ES-I3 (cell line): ENCODE measurements around the gene TOR1AIP1.
"Not testable (repeated sequence)": the region's sequence is repeated elsewhere in the genome, so short reads cannot be mapped to it uniquely, and the experiment has no call there.

Source experiments
- H3K36me3 ChIP-seq: 2 replicates; pipeline ENCODE4 v1.6.1; 2013; ENCODE audit warnings: mild to moderate bottlenecking, low read length, control low read depth, moderate library complexity; ENCODE audit not compliant: insufficient read depth
- H3K4me1 ChIP-seq: 2 replicates; pipeline ENCODE4 v1.6.1; 2013; ENCODE audit warnings: mild to moderate bottlenecking, control low read depth, low read length; ENCODE audit not compliant: insufficient read depth
- H3K9ac ChIP-seq: 2 replicates; pipeline ENCODE4 v1.6.1; 2013; ENCODE audit warnings: low read depth, mild to moderate bottlenecking, low read length, moderate library complexity
- H3K9me3 ChIP-seq: 2 replicates; pipeline ENCODE4 v1.6.1; 2013; ENCODE audit warnings: mild to moderate bottlenecking, low read length, moderate library complexity; ENCODE audit not compliant: control insufficient read depth, insufficient read depth

TOR1AIP1 gene, protein sequence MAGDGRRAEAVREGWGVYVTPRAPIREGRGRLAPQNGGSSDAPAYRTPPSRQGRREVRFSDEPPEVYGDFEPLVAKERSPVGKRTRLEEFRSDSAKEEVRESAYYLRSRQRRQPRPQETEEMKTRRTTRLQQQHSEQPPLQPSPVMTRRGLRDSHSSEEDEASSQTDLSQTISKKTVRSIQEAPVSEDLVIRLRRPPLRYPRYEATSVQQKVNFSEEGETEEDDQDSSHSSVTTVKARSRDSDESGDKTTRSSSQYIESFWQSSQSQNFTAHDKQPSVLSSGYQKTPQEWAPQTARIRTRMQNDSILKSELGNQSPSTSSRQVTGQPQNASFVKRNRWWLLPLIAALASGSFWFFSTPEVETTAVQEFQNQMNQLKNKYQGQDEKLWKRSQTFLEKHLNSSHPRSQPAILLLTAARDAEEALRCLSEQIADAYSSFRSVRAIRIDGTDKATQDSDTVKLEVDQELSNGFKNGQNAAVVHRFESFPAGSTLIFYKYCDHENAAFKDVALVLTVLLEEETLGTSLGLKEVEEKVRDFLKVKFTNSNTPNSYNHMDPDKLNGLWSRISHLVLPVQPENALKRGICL

DNA sequence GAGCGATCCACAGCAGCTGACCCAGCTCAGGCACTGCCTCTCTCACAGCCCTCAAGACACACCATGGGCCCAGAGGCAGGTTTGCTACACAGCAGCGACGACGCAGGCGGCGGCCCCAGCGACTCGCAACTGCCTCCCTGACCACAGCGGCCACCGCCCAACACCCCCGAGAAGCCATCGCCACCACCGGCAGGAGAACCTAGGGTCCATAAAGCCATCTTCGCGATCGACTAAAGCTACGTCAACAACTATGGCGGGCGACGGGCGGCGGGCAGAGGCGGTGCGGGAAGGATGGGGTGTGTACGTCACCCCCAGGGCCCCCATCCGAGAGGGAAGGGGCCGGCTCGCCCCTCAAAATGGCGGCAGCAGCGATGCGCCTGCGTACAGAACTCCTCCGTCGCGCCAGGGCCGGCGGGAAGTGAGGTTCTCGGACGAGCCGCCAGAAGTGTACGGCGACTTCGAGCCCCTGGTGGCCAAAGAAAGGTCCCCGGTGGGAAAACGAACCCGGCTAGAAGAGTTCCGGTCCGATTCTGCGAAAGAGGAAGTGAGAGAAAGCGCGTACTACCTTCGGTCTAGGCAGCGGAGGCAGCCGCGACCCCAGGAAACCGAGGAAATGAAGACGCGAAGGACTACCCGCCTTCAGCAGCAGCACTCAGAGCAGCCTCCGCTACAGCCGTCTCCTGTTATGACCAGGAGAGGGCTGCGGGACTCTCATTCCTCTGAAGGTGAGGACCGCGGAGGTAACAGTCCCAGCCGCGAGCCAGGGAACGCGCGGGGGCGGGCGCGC, at the start of gene TOR1AIP1:
Gene TOR1AIP1 (plus strand): TSS at position 33 of the 787 bp plus-strand sequence. CDS start 218 bp downstream, at position 251.
- Histone ChIP-seq H3K9me3 (no peaks in the 10 kb centered on the region), H3K36me3 (no peaks in the 10 kb centered on the region), H3K9ac (peak within 1 kb of the TSS; percentile 93), H3K4me1 (no peaks in the 10 kb centered on the region)

DNA sequence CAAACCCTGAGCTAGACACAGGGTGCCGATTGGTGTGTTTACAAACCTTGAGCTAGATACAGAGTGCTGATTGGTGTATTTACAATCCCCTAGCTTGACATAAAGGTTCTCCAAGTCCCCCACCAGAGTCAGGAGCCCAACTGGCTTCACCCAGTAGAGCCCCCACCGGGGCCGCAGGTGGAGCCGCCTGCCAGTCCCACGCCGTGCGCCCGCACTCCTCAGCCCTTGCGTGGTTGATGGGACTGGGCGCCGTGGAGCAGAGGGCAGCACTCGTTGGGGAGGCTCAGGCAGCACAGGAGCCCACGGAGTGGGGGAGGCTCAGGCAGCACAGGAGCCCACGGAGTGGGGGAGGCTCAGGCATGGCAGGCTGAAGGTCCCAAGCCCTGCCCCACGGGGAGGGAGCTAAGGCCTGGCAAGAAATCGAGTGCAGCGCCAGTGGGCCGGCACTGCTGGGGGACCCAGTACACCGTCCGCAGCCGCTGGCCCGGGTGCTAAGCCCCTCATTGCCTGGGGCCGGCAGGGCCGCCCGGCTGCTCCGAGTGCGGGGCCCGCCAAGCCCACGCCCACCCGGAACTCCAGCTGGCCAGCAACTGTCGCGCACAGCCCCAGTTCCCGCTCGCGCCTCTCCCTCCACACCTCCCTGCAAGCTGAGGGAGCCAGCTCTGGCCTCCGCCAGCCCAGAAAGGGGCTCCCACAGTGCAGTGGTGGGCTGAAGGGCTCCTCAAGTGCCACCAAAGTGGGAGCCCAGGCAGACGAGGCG, 45.2 kb upstream of the TOR1AIP1 start:
- H3K4me1 ChIP-seq, H3K9me3 ChIP-seq, H3K36me3 ChIP-seq, H3K9ac ChIP-seq: not testable (repeated sequence)

DNA sequence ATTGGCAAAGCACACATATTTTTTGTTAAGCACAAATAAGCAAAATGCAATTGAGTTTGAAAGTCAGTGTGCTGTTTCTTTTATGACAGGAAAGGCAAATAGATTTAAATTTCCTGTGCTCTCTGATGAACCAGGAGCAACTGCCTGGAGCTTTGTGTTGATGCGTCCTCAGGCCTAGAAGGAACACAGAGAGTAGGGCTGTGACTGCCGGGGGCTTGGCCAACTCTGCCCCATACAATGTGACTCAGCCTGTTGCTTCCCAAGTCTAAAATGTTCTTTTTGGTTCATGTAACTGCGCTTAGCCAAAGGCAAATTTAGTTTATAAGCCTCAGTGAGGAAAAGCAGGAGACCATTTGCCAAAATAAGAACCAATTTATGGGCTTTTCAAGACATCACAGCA, 42.0 kb upstream of the TOR1AIP1 start:
- no peaks in the 10 kb centered on the region for H3K9me3 ChIP-seq
- no peak overlapping the region for H3K9ac ChIP-seq
- H3K36me3 ChIP-seq, result no peaks in the 10 kb centered on the region

DNA sequence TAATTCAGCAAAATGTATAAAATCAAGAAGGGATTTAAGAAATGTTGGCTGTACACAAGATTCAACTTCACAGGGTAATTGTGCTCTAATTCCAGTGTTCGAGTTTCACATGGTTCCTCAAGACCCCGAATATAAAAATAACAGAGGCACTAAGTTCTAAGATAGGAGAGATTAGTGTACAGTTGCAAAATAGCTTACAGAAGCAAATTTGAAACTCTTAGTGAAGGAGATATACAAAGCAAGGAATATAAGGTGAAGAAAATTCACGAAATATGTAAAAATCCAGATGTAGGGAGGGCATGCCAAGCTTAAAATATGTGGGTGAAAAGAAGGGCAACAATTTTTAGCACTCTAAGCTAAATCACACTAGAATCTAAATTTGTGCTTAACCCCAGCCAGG, 33.9 kb upstream of the TOR1AIP1 start:
- Histone ChIP-seq H3K36me3 (peaks cover 18% of the 10 kb centered on the region), H3K4me1 (no peaks in the 10 kb centered on the region), H3K9ac (no peak overlapping the region), H3K9me3 (no peaks in the 10 kb centered on the region)

More for the DNA sequence above, 42.0 kb upstream of the TOR1AIP1 start:
- no peaks in the 10 kb centered on the region for H3K4me1 ChIP-seq

DNA sequence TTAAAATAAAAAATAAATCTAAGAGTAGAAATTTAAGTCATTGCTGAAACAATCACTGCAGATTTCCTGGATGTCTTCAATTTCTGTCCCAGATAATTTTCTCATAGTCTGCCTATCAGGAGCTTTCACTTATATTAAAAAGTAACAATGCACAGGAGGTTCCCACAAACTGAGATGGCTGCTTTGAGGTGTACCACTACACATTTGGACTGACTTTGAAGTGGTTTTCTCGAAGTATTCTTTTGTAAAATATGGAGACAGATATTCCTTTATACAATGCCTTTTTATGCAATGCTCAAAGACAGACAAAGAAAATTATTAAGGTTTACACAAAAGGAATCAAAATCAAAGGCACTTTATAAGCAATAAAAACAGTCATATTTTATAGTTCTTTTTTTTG, 29.0 kb upstream of the TOR1AIP1 start:
- Histone ChIP-seq H3K4me1 (no peaks in the 10 kb centered on the region), H3K9ac (no peak overlapping the region), H3K36me3 (peaks cover 14% of the 10 kb centered on the region), H3K9me3 (no peaks in the 10 kb centered on the region)

DNA sequence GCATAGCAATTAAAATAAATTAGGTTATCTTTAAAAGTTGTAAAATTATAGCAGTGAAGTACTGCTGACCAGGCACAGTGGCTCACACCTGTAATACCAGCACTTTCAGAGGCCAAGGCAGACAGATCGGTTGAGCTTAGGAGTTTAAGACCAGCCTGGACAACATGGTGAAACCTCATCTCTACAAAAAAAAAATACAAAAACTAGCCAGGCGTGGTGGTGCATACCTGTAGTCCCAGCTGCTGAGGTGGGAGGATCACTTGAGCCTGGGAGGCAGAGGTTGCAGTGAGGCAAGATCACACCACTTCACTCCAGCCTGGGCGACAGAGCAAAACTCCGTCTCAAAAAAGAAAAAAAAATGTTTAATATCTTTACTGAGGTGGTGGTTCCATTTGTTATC, 26.3 kb upstream of the TOR1AIP1 start:
- not testable (repeated sequence) for H3K36me3 ChIP-seq, H3K9ac ChIP-seq, H3K4me1 ChIP-seq, H3K9me3 ChIP-seq

DNA sequence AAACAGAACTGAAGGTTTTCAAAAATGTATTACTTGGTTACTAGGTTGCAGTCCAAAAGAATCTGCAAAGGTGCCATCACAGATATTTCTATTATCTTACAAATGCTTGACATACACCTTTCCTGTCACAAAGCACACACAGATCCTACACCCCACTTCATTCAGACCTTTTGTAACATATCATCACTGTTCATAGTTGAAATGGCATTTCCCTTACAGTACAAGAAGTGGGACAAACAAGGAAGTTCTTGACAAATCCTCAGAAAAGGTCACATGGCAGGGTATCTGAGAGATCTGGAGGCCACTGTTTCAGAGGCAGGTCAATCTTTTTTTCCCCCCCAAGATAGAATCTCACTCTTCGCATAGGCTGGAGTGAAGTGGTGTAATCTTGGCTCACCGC, 25.8 kb upstream of the TOR1AIP1 start:
- H3K4me1 ChIP-seq, result no peaks in the 10 kb centered on the region
- H3K36me3 ChIP-seq, result peaks cover 3% of the 10 kb centered on the region; the same call in 1 of the 2 replicates
- no peak overlapping the region for H3K9ac ChIP-seq
- no peaks in the 10 kb centered on the region for H3K9me3 ChIP-seq

DNA sequence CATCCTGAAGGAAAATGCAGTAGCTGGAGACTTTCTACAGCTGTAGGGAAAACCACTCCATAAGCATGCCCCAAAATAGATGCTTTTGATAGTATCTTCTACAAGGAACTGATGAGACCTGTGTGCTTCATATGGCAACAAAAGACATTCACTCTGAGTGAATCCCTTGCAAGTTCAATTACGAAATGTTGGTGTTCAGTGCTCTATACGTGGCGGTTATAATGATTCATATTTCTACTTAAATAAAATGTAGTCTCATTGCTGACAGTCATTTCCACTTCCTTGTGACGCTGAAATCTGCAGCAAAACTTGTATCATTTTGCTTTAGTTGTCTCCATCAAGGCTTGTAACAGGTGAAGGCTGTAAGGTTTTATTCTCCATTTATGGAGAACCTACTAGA, 25.1 kb upstream of the TOR1AIP1 start:
- no peaks in the 10 kb centered on the region for H3K9me3 ChIP-seq
- no peaks in the 10 kb centered on the region for H3K4me1 ChIP-seq
- no peak overlapping the region for H3K9ac ChIP-seq
- peaks cover 3% of the 10 kb centered on the region; the same call in 1 of the 2 replicates for H3K36me3 ChIP-seq

DNA sequence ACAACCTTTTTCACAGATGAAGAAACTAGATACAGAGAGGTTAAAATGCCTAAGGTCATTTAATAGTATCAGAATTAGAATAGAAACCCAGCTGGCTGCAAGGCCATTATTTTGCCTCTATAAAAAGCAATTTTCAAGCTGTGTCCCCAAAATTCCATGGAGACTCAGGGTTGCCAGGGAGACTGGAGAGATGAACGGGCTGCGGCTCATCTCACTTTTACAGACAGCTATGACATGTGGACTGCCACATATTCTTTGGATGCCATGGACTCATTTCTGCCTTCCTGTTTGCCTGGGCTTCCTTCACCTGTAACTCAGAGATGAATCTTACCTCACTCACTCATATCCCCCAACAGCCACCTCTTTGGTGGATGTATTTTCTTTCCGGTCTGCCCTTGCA, 21.4 kb upstream of the TOR1AIP1 start:
- peaks cover 17% of the 10 kb centered on the region for H3K36me3 ChIP-seq
- no peak overlapping the region for H3K9ac ChIP-seq
- H3K9me3 ChIP-seq, result no peaks in the 10 kb centered on the region
- H3K4me1 ChIP-seq, result no peaks in the 10 kb centered on the region

DNA sequence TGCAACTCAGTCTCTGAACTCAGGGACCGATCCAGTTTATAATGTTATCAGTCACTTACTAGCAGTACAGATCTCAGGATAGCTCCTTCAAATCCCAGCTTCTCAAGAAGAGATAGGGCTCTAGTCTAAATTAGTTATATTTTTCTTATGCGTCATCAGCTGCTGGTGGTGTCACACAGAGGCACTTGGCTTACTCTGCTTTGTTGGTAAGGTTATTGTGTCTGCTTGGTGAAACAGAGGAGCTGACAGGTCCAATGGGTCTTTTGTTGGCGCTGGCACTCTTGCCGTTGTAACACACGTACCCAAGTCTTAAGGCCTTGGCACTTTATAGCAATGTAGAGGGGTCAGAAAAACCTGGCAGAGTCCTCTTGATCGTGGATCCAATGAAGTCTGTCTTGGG, 16.7 kb upstream of the TOR1AIP1 start:
- H3K9ac ChIP-seq, result no peak overlapping the region
- H3K36me3 ChIP-seq, result peaks cover 17% of the 10 kb centered on the region
- H3K4me1 ChIP-seq, result no peaks in the 10 kb centered on the region
- no peaks in the 10 kb centered on the region for H3K9me3 ChIP-seq

DNA sequence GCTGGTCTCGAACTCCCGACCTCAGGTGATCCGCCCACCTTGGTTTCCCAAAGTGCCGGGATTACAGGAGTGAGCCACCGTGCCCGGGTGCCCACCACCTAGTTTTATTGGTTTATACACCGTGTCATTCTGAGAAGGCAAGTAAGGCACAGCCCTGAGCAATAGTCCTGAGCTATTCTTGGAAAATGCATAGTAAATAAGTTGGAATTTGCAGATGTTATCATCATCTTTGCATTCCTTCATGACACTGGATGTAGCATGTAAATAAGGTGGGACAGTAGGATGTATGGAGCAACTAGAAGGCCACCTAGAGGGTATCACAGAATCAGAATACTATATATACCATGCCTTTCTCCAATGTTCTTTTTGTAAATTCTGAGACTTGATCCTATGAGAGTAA, 15.5 kb upstream of the TOR1AIP1 start:
- Histone ChIP-seq H3K9ac (no peak overlapping the region), H3K4me1 (no peaks in the 10 kb centered on the region), H3K9me3 (no peaks in the 10 kb centered on the region), H3K36me3 (peaks cover 17% of the 10 kb centered on the region)

DNA sequence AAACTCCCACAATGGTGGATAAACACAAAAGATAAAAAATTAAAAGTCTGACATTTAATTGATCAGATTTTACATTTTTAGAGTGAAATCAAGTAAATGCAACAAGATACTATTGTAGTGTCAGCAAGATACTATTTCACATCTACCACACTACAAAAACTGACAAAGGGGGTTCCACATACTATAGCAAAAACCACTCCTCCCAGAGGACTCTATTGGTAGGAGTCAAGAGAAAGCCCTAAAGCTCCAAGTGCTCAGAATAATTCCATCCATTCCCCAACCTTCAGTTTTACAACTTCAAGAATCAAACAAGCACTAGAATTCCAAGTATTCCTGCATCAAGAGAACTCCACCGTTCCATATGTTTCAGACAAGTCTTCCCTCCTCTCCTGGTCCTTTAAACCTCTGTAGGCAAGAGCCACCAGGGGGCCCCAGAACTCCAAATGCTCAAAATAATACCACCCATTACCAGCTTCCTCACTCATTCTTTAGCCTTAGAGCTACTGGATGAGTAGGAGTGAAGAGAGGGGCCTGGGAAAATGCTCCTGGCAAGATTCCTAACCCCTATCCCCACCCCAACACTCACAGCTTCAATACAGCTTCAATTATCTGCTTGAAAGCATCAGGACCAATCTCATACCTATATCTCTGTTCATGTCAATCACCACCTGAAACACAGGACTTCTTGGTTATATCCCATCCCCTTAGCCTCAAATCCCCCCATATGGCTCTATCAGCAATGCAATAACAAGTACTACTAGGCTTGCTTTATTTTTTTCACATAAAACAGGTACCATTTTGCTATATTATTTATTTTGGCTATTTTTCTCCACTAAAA, 14.4 kb upstream of the TOR1AIP1 start:
- H3K4me1 ChIP-seq, result no peaks in the 10 kb centered on the region
- H3K36me3 ChIP-seq, result peaks cover 20% of the 10 kb centered on the region
- no peak overlapping the region for H3K9ac ChIP-seq
- H3K9me3 ChIP-seq, result no peaks in the 10 kb centered on the region

DNA sequence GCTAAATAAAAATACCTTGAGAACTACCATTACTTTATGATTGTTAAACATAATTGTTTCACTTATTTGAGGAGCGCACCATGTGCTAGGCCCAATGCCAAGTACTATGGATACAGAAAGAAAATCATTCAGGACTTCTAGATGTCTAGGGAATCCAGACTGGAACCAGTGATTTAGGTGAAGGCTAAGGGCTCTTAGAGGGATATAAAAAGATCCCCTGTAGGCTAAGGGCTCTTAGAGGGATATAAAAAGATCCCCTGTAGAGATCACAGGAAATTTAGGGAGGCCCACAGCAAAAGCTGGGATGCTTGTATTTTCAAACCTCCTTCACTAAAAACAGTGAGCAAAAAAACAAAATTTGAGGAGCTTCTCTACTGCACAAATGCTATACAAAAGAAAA, 11.2 kb upstream of the TOR1AIP1 start:
- Histone ChIP-seq H3K9ac (no peak overlapping the region), H3K36me3 (peaks cover 4% of the 10 kb centered on the region), H3K4me1 (no peaks in the 10 kb centered on the region)

More for the DNA sequence above, 11.2 kb upstream of the TOR1AIP1 start:
- no peaks in the 10 kb centered on the region for H3K9me3 ChIP-seq
